Liver (tissue), 9 donors: ENCODE data around the gene DCAF16. TPM values are rescaled to one million over a fixed set of nuclear protein-coding genes. Genes with fewer than 3 reads are reported as not detected.

ENCODE experiments used
- DNase-seq: peaks from one replicate; pipeline ENCODE4 v3.0.0-alpha.2; 2017; ENCODE audit warnings: low spot score
- H3K27ac ChIP-seq, 2 donors: one replicate each; pipeline ENCODE4 v1.7.0; 2013; ENCODE audit warnings: inconsistent platforms in 2 of 2, low read length in 2 of 2, control low read depth in 1 of 2, low read depth in 1 of 2, mild to moderate bottlenecking in 1 of 2
- H3K27me3 ChIP-seq, 4 donors: one replicate each; pipeline versions ENCODE4 v1.6.1 to v1.7.0; 2013; ENCODE audit warnings: low read length in 3 of 4, inconsistent platforms in 1 of 4, mild to moderate bottlenecking in 1 of 4, moderate library complexity in 1 of 4; ENCODE audit not compliant: control insufficient read depth in 4 of 4, insufficient read depth in 4 of 4
- H3K36me3 ChIP-seq, 4 donors: one replicate each; pipeline versions ENCODE4 v1.6.1 to v1.7.0; 2013; ENCODE audit warnings: low read length in 3 of 4, mild to moderate bottlenecking in 3 of 4, low read depth in 1 of 4, moderate library complexity in 1 of 4; ENCODE audit not compliant: control insufficient read depth in 4 of 4, insufficient read depth in 3 of 4
- H3K4me1 ChIP-seq, 4 donors: one replicate each; pipeline versions ENCODE4 v1.6.1 to v1.7.0; 2013; ENCODE audit warnings: low read length in 3 of 4, mild to moderate bottlenecking in 3 of 4, moderate library complexity in 1 of 4; ENCODE audit not compliant: control insufficient read depth in 4 of 4, insufficient read depth in 4 of 4
- H3K4me3 ChIP-seq, 3 donors: one replicate each; pipeline versions ENCODE4 v1.6.1 to v1.7.0; 2013; ENCODE audit warnings: low read length in 3 of 3, control low read depth in 1 of 3, low read depth in 1 of 3, mild to moderate bottlenecking in 1 of 3
- H3K9ac ChIP-seq, 2 donors: one replicate each; pipeline ENCODE4 v1.7.0; 2013; ENCODE audit warnings: low read length in 2 of 2, mild to moderate bottlenecking in 2 of 2, moderate library complexity in 2 of 2, control low read depth in 1 of 2, low read depth in 1 of 2
- H3K9me3 ChIP-seq, 4 donors: one replicate each; pipeline versions ENCODE4 v1.6.1 to v1.7.0; 2013; ENCODE audit warnings: low read length in 3 of 4; ENCODE audit not compliant: control insufficient read depth in 4 of 4
- FOXA1 ChIP-seq: IDR thresholded peaks from 2 replicates; pipeline ENCODE4 v1.6.1; 2016; ENCODE audit warnings: antibody characterized with exemption
- HNF4A ChIP-seq, 2 donors: conservative IDR thresholded peaks; 2 replicates each; pipeline ENCODE4 v1.6.1; 2016; ENCODE audit warnings: antibody characterized with exemption in 2 of 2, mild to moderate bottlenecking in 2 of 2
- HNF4G ChIP-seq: IDR thresholded peaks from 2 replicates; pipeline ENCODE4 v1.6.1; 2016; ENCODE audit warnings: antibody characterized with exemption
- NR2F2 ChIP-seq: IDR thresholded peaks from 2 replicates; pipeline ENCODE4 v1.6.1; 2016; ENCODE audit warnings: antibody characterized with exemption
- RXRA ChIP-seq, 2 donors: IDR thresholded peaks; 2 replicates each; pipeline ENCODE4 v1.6.1; 2017 to 2018; ENCODE audit warnings: antibody characterized with exemption in 2 of 2, mild to moderate bottlenecking in 1 of 2
- SP1 ChIP-seq: IDR thresholded peaks from 2 replicates; pipeline ENCODE4 v1.6.1; 2018; ENCODE audit warnings: antibody characterized with exemption, mild to moderate bottlenecking
- YY1 ChIP-seq: IDR thresholded peaks from 2 replicates; pipeline ENCODE4 v1.6.1; 2016; ENCODE audit warnings: antibody characterized with exemption, mild to moderate bottlenecking
- ZBTB33 ChIP-seq: IDR thresholded peaks from 2 replicates; pipeline ENCODE4 v1.6.1; 2016; ENCODE audit warnings: antibody characterized with exemption
- WGBS: extraction: QIAGEN DNeasy Blood & Tissue Kit; methylation state at CpG from one replicate; pipeline ENCODE4 v1.1.7; 2013; 5-methylcytosine and 5-hydroxymethylcytosine counted together
- polyA plus RNA-seq, 2 donors: library from polyadenylated mRNA; stranded (reverse) in 1 of 2; unstranded in 1 of 2; fragments of 200-250 nt in 1 of 2; fragments of >200 nt in 1 of 2; fragmentation: Nextera tagmentation in 1 of 2; extraction: Ambion mirVana in 1 of 2; gene quantifications; one replicate each; pipeline versions ENCODE4 v1.2.1 to v1.2.3, GENCODE V29; 2013 to 2015
- total RNA-seq, 2 donors: library from RNA; depleted of rRNA; stranded (reverse); fragments of >200 nt; gene quantifications; one replicate each; pipeline ENCODE4 v1.2.3, GENCODE V29; 2014
- TF ChIP-seq, protein P1 (sequence below): fragments of 150-350 bp; IDR thresholded peaks from 2 replicates; pipeline ENCODE4 v1.5.1; 2017; ENCODE audit warnings: improper control_type of control experiment, low read depth, low read length; ENCODE audit not compliant: missing input control
- TF ChIP-seq, protein P2 (sequence below): IDR thresholded peaks from 2 replicates; pipeline ENCODE4 v1.6.1; 2016; ENCODE audit warnings: antibody characterized with exemption, mild to moderate bottlenecking
- donor health status: healthy.
- donor health status: healthy.
- donor health status: healthy.
- donor health status: healthy.
- donor health status: healthy.

Gene DCAF16
- total and polyA plus RNA-seq, 4 donors = 1.6 to 13.4 (median 5.0) TPM

GRCh38 chr4:17773135-17773698 is 37.3 kb downstream of the DCAF16 start:
- H3K4me1 ChIP-seq = no peaks in the 10 kb centered on the region
- H3K4me3 ChIP-seq = no peak overlapping the region
- DNase-seq = no peak
- 87% methylated on average over 10 of the region's 10 CpGs for WGBS
- H3K36me3 ChIP-seq = no peaks in the 10 kb centered on the region
- no peak overlapping the region for H3K9ac ChIP-seq
- H3K27ac ChIP-seq = no peak overlapping the region
- no peaks in the 10 kb centered on the region for H3K9me3 ChIP-seq
- TF ChIP-seq YY1 = no peak
- TF ChIP-seq HNF4G = no peak
- no peak for TF ChIP-seq RXRA (IDR thresholded peaks at IDR 0.05)
- TF ChIP-seq, protein P1, sequence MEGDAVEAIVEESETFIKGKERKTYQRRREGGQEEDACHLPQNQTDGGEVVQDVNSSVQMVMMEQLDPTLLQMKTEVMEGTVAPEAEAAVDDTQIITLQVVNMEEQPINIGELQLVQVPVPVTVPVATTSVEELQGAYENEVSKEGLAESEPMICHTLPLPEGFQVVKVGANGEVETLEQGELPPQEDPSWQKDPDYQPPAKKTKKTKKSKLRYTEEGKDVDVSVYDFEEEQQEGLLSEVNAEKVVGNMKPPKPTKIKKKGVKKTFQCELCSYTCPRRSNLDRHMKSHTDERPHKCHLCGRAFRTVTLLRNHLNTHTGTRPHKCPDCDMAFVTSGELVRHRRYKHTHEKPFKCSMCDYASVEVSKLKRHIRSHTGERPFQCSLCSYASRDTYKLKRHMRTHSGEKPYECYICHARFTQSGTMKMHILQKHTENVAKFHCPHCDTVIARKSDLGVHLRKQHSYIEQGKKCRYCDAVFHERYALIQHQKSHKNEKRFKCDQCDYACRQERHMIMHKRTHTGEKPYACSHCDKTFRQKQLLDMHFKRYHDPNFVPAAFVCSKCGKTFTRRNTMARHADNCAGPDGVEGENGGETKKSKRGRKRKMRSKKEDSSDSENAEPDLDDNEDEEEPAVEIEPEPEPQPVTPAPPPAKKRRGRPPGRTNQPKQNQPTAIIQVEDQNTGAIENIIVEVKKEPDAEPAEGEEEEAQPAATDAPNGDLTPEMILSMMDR = no peak
- TF ChIP-seq SP1 = no peak
- no peak for TF ChIP-seq ZBTB33
- no peak for TF ChIP-seq HNF4A (conservative IDR thresholded peaks at IDR 0.05)
- H3K27me3 ChIP-seq = no peaks in the 10 kb centered on the region

DNA sequence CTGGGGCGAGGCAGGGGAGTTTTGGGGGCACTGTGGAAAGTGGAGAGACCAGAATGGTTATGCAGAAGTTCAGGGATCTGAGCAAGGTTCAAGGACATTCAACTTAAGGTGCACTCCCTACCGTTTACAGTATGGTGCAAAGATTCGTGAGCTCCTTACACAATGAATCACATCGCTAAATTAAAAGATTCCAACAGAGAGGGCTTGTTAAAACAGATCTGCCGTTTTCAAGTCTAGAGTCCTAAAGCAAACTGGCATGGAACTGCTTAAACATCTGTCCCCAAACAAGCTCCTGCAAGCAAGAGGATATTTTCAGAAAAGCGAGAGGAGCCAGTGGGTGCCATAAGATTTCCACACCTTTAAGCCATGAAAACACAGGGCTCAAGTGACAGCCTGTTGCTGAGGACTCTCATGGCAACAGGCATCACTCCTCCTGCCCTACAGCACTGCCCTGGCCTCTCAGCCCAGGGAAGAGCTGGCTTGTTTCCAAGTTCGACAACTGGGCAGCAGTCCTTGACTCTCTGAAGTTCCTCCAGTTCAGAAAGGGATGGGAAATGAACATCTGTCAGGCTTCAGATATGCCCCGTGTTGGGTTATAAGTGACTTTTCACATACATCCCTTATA is 39.2 kb downstream of the DCAF16 start:
- WGBS = 77% methylated on average over 8 of the region's 8 CpGs
- Histone ChIP-seq H3K9ac (no peak overlapping the region), H3K27me3 (no peaks in the 10 kb centered on the region), H3K4me1 (no peaks in the 10 kb centered on the region), H3K27ac (no peak overlapping the region), H3K36me3 (no peaks in the 10 kb centered on the region), H3K9me3 (peaks cover 0 to 4% (median 0%) of the 10 kb centered on the region in 4 donors), H3K4me3 (no peak overlapping the region)
- no peak for DNase-seq
- TF ChIP-seq HNF4G (no peak), NR2F2 (no peak), FOXA1 (no peak)
- TF ChIP-seq, protein P2, sequence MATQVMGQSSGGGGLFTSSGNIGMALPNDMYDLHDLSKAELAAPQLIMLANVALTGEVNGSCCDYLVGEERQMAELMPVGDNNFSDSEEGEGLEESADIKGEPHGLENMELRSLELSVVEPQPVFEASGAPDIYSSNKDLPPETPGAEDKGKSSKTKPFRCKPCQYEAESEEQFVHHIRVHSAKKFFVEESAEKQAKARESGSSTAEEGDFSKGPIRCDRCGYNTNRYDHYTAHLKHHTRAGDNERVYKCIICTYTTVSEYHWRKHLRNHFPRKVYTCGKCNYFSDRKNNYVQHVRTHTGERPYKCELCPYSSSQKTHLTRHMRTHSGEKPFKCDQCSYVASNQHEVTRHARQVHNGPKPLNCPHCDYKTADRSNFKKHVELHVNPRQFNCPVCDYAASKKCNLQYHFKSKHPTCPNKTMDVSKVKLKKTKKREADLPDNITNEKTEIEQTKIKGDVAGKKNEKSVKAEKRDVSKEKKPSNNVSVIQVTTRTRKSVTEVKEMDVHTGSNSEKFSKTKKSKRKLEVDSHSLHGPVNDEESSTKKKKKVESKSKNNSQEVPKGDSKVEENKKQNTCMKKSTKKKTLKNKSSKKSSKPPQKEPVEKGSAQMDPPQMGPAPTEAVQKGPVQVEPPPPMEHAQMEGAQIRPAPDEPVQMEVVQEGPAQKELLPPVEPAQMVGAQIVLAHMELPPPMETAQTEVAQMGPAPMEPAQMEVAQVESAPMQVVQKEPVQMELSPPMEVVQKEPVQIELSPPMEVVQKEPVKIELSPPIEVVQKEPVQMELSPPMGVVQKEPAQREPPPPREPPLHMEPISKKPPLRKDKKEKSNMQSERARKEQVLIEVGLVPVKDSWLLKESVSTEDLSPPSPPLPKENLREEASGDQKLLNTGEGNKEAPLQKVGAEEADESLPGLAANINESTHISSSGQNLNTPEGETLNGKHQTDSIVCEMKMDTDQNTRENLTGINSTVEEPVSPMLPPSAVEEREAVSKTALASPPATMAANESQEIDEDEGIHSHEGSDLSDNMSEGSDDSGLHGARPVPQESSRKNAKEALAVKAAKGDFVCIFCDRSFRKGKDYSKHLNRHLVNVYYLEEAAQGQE = no peak
